GM12874 (cell line): ENCODE data around the gene EPHB6.

Experiments used
- CTCF ChIP-seq: IDR thresholded peaks from 2 replicates; pipeline ENCODE4 v1.5.1; 2011; ENCODE audit warnings: low read depth, mild to moderate bottlenecking, control low read depth, low read length, moderate library complexity; ENCODE audit not compliant: insufficient read depth

EPHB6 gene

GRCh38 chr7:142896741-142897379 lies 42.0 kb downstream of the EPHB6 start:
- TF ChIP-seq CTCF = no peak

GRCh38 chr7:142897691-142898090 lies 42.8 kb downstream of the EPHB6 start:
- TF ChIP-seq CTCF = no peak

GRCh38 chr7:142898377-142899170 lies 43.7 kb downstream of the EPHB6 start:
- TF ChIP-seq CTCF = no peak

- no peak for TF ChIP-seq CTCF
Measured at GRCh38 chr7:142899661-142900060, 44.8 kb downstream of the EPHB6 start.

GRCh38 chr7:142901426-142902259 lies 46.8 kb downstream of the EPHB6 start:
- no peak for TF ChIP-seq CTCF

- no peak for TF ChIP-seq CTCF
Measured at GRCh38 chr7:142904128-142904527, 49.3 kb downstream of the EPHB6 start.

- no peak for TF ChIP-seq CTCF
Measured at GRCh38 chr7:142905759-142906158, 50.9 kb downstream of the EPHB6 start.
